ENCODE results near the gene ANKRD37. TPM values are rescaled to one million over a fixed set of nuclear protein-coding genes. Genes with fewer than 3 reads are reported as not detected.

Gene ANKRD37
- total RNA-seq, 1 experiment from 2014 or later = 3.7 TPM

GRCh38 chr4:185435466-185435865 is 38.8 kb downstream of the ANKRD37 start:
- H3K56ac ChIP-seq (ENCODE audit: insufficient read length, low read depth, low read length) = no peak overlapping the region
- H3K4me2 ChIP-seq (ENCODE audit: insufficient read depth, insufficient read length, low read length) = no peak overlapping the region
- no peak for DNase-seq
- Mint-ChIP-seq H3K27me3 (ENCODE audit: low read depth) (no peaks in the 10 kb centered on the region), H3K27ac (no peak overlapping the region), H3K36me3 (ENCODE audit: insufficient read depth in 1 of 3, low read depth in 3 of 3) (no peaks in the 10 kb centered on the region), H3K4me1 (no peaks in the 10 kb centered on the region), H3K4me3 (no peak overlapping the region), H3K9me3 (no peaks in the 10 kb centered on the region)
- no peak overlapping the region for H3K4ac ChIP-seq (ENCODE audit: low read depth, low read length)
- H3K4me1 ChIP-seq (ENCODE audit: insufficient read depth, low read length) = no peaks in the 10 kb centered on the region
- H3K9ac ChIP-seq (ENCODE audit: extremely low read depth, insufficient read length, low read length) = no peak overlapping the region
- H4K20me1 ChIP-seq (ENCODE audit: control insufficient read depth, insufficient read depth, insufficient read length) = no peaks in the 10 kb centered on the region
- no peaks in the 10 kb centered on the region for H3K79me2 ChIP-seq (ENCODE audit: insufficient read depth, low read length)
- H2BK120ac ChIP-seq (ENCODE audit: low read depth, low read length, poor library complexity, severe bottlenecking) = no peak overlapping the region
- no peak overlapping the region for H2BK15ac ChIP-seq (ENCODE audit: low read depth, low read length)
- H2BK12ac ChIP-seq (ENCODE audit: insufficient read length, low read depth, low read length) = no peak overlapping the region
- no peak overlapping the region for H3T11ph ChIP-seq (ENCODE audit: low read length)
- TF ChIP-seq, protein P1, sequence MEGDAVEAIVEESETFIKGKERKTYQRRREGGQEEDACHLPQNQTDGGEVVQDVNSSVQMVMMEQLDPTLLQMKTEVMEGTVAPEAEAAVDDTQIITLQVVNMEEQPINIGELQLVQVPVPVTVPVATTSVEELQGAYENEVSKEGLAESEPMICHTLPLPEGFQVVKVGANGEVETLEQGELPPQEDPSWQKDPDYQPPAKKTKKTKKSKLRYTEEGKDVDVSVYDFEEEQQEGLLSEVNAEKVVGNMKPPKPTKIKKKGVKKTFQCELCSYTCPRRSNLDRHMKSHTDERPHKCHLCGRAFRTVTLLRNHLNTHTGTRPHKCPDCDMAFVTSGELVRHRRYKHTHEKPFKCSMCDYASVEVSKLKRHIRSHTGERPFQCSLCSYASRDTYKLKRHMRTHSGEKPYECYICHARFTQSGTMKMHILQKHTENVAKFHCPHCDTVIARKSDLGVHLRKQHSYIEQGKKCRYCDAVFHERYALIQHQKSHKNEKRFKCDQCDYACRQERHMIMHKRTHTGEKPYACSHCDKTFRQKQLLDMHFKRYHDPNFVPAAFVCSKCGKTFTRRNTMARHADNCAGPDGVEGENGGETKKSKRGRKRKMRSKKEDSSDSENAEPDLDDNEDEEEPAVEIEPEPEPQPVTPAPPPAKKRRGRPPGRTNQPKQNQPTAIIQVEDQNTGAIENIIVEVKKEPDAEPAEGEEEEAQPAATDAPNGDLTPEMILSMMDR (conservative IDR thresholded peaks at IDR 0.05) = no peak
- H2AK5ac ChIP-seq (ENCODE audit: insufficient read length, low read length) = no peak overlapping the region
- H3K14ac ChIP-seq (ENCODE audit: insufficient read depth, low read length) = no peak overlapping the region
- no peak overlapping the region for H4K8ac ChIP-seq (replicated peaks; ENCODE audit: insufficient read length, low read depth, low read length)
- no peaks in the 10 kb centered on the region for H3K9me3 ChIP-seq (ENCODE audit: control insufficient read depth, low read depth, low read length)
- no peaks in the 10 kb centered on the region for H3K27me3 ChIP-seq (ENCODE audit: insufficient read depth, low read length)
- H3K27ac ChIP-seq (ENCODE audit: insufficient read length, low read depth, low read length) = no peak overlapping the region
- no peak overlapping the region for H4K5ac ChIP-seq (ENCODE audit: insufficient read length, low read depth, low read length)
- no peak overlapping the region for H3K18ac ChIP-seq (ENCODE audit: insufficient read length, low read depth, low read length)
- H2AFZ ChIP-seq (ENCODE audit: low read length) = no peak overlapping the region
- H4K91ac ChIP-seq (ENCODE audit: insufficient read length, low read depth, low read length) = no peak overlapping the region
- H2BK20ac ChIP-seq (ENCODE audit: low read depth, low read length, poor library complexity, severe bottlenecking) = no peak overlapping the region
- H3K23me2 ChIP-seq (ENCODE audit: insufficient read length, low read depth, low read length, poor library complexity, severe bottlenecking) = no peaks in the 10 kb centered on the region
- no peak overlapping the region for H3K23ac ChIP-seq (ENCODE audit: insufficient read length, low read depth, low read length)
- H3K79me1 ChIP-seq (ENCODE audit: insufficient read depth, low read depth, low read length, poor library complexity, severe bottlenecking) = no peaks in the 10 kb centered on the region
- no peak overlapping the region for H2BK5ac ChIP-seq (ENCODE audit: insufficient read length, low read length)

Measured in H9 (cell line).